ENCODE measurements around the gene OR8B3.

Gene OR8B3

GRCh38 chr11:124346311-124346955, 52.4 kb downstream of the OR8B3 start:
- no peak for DNase-seq
